ENCODE data around the gene ECSCR. TPM values are rescaled to one million over a fixed set of nuclear protein-coding genes. Genes with fewer than 3 reads are reported as not detected.

ECSCR gene
- total RNA-seq, 2 experiments from 2014 or later = not detected

- POLR2A ChIA-PET = interaction anchor here (0.9 to 1.8 kb wide), 4 partner anchors 21 to 37 kb away, joined by 4 to 9 read pairs (median 6); partner anchors contain the start of gene DNAJC18
- peak overlapping the region in 1 of 2 donors; percentile 7 for H3K27ac ChIP-seq (ENCODE audit: low read depth in 1 of 2, low read length in 2 of 2)
- no peak overlapping the region for H3K4me3 ChIP-seq (ENCODE audit: low read length)
- peaks cover 53% of the 10 kb centered on the region for H3K36me3 Mint-ChIP-seq (ENCODE audit: low read depth)
- H3K27ac Mint-ChIP-seq = peak overlapping the region; percentile 92
- ATAC-seq (ENCODE audit: poor library complexity) (no peak), DNase-seq (no peak)
- TF ChIP-seq, protein P1, sequence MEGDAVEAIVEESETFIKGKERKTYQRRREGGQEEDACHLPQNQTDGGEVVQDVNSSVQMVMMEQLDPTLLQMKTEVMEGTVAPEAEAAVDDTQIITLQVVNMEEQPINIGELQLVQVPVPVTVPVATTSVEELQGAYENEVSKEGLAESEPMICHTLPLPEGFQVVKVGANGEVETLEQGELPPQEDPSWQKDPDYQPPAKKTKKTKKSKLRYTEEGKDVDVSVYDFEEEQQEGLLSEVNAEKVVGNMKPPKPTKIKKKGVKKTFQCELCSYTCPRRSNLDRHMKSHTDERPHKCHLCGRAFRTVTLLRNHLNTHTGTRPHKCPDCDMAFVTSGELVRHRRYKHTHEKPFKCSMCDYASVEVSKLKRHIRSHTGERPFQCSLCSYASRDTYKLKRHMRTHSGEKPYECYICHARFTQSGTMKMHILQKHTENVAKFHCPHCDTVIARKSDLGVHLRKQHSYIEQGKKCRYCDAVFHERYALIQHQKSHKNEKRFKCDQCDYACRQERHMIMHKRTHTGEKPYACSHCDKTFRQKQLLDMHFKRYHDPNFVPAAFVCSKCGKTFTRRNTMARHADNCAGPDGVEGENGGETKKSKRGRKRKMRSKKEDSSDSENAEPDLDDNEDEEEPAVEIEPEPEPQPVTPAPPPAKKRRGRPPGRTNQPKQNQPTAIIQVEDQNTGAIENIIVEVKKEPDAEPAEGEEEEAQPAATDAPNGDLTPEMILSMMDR (IDR thresholded peaks at IDR 0.05) = no peak
- H3K27me3 ChIP-seq (ENCODE audit: control insufficient read depth in 1 of 2, insufficient read depth in 2 of 2, low read length in 2 of 2) = no peaks in the 10 kb centered on the region
- H3K4me1 ChIP-seq (ENCODE audit: insufficient read depth, low read length) = peaks cover 99% of the 10 kb centered on the region
- H3K9me3 ChIP-seq (ENCODE audit: control insufficient read depth in 1 of 2, insufficient read depth in 1 of 2, low read length in 2 of 2) = no peaks in the 10 kb centered on the region
- no peaks in the 10 kb centered on the region for H3K27me3 Mint-ChIP-seq
- intact Hi-C loops (cut with DNase I, micrococcal nuclease) = loop anchor here in 1 of 2 experiments (1.0 kb wide), 1 partner anchor 46 kb away; no protein-coding TSS in a partner anchor
- no peaks in the 10 kb centered on the region for H3K9me3 Mint-ChIP-seq
- CTCF ChIA-PET = interaction anchor here (0.7 to 1.4 kb wide), 2 partner anchors 32 to 54 kb away, joined by 3 read pairs; no protein-coding TSS in a partner anchor
- H3K4me1 Mint-ChIP-seq (ENCODE audit: low read depth) = peaks cover 82% of the 10 kb centered on the region
- H3K4me3 Mint-ChIP-seq = peak overlapping the region; percentile 81
- H3K36me3 ChIP-seq (ENCODE audit: insufficient read depth, low read length) = peaks cover 62% of the 10 kb centered on the region
These were observed 13.5 kb upstream of the ECSCR start for GRCh38 chr5:139475865-139476617.

DNA sequence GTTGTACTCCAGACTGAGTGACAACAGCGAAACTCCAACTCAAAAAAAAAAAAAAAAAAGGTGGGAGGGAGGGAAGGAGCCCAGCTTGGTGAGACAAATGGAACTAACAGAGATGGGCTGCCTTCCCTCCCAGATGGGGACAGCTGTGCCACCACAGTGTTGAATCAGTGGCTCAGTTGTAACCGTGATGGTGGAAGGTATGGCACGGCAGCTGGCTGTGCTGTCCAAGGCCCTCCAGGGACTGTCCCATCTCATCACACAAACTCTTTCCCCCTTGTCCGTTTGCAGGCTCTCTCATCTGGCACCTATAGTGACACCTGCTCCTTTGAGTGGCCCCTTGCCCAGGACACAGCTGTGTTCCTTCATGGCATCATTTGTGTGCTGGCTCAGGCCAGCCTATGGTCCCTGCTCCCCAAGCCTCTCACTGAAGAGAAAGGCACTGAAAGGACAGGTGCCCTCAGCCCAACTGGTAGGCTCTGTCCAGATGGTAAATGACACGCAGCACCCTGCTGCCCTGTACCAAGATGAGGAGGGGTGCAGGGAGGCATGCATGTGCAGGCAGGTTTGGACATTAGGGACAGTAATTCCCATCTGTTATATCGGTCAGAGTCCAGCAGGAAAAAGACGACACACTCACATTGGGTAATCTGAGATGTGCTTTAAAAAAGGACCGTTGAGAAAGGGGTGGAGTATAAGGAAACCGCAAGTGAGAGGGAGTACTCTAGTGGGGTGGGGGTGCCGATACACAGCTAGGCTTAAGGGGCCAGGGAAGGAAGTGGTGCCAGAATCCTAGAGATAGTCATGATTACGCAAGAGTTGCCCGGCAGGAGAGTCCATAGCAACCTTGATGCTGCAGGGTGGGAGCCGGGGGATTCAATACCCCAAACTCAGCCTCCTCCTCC, 12.6 kb upstream of the ECSCR start:
- Histone ChIP-seq H3K27ac (ENCODE audit: low read depth in 1 of 2, low read length in 2 of 2) (peak overlapping the region in 1 of 2 donors; percentile 32), H3K36me3 (ENCODE audit: insufficient read depth, low read length) (peaks cover 54% of the 10 kb centered on the region), H3K4me1 (ENCODE audit: insufficient read depth, low read length) (peaks cover 98% of the 10 kb centered on the region), H3K9me3 (ENCODE audit: control insufficient read depth in 1 of 2, insufficient read depth in 1 of 2, low read length in 2 of 2) (no peaks in the 10 kb centered on the region), H3K4me3 (ENCODE audit: low read length) (peak overlapping the region; percentile 7), H3K27me3 (ENCODE audit: control insufficient read depth in 1 of 2, insufficient read depth in 2 of 2, low read length in 2 of 2) (no peaks in the 10 kb centered on the region)
- Mint-ChIP-seq H3K27me3 (no peaks in the 10 kb centered on the region), H3K4me1 (ENCODE audit: low read depth) (peaks cover 82% of the 10 kb centered on the region), H3K36me3 (ENCODE audit: low read depth) (peaks cover 44% of the 10 kb centered on the region), H3K9me3 (no peaks in the 10 kb centered on the region), H3K4me3 (peak overlapping the region; percentile 81), H3K27ac (peak overlapping the region; percentile 92)
- ATAC-seq (ENCODE audit: poor library complexity) (peak; percentile 65), DNase-seq (peak in 5 of 14 experiments; percentile 24 to 75 (median 55))
- TF ChIP-seq, protein P1 (IDR thresholded peaks at IDR 0.05) = no peak
- CTCF ChIA-PET = interaction anchor here (1.3 to 1.4 kb wide), 2 partner anchors 13 to 53 kb away, joined by 3 read pairs; partner anchors contain the start of gene ECSCR
- POLR2A ChIA-PET = interaction anchor here (0.7 to 1.8 kb wide), 4 partner anchors 20 to 93 kb away, joined by 3 to 9 read pairs (median 6); partner anchors contain the start of gene DNAJC18
- intact Hi-C loops (cut with DNase I, micrococcal nuclease) = loop anchor here (1.0 to 5.0 kb wide), 4 partner anchors 37 to 53 kb away; partner anchors contain the start of gene DNAJC18 (in 1 of the 2)

- H3K4me1 ChIP-seq (ENCODE audit: insufficient read depth, low read length) = peaks cover 98% of the 10 kb centered on the region
- peaks cover 39% of the 10 kb centered on the region for H3K36me3 ChIP-seq (ENCODE audit: insufficient read depth, low read length)
- peak overlapping the region; percentile 45 for H3K4me3 Mint-ChIP-seq
- ATAC-seq (ENCODE audit: poor library complexity) = no peak
- no peaks in the 10 kb centered on the region for H3K27me3 ChIP-seq (ENCODE audit: control insufficient read depth in 1 of 2, insufficient read depth in 2 of 2, low read length in 2 of 2)
- H3K9me3 Mint-ChIP-seq = no peaks in the 10 kb centered on the region
- TF ChIP-seq, protein P1 (IDR thresholded peaks at IDR 0.05) = no peak
- intact Hi-C loops (cut with DNase I, micrococcal nuclease) = loop anchor here (5.0 kb wide), 3 partner anchors 36 to 51 kb away; partner anchors contain the start of gene DNAJC18 (in 1 of the 2)
- H3K27ac Mint-ChIP-seq = peak overlapping the region; percentile 92
- no peaks in the 10 kb centered on the region for H3K9me3 ChIP-seq (ENCODE audit: control insufficient read depth in 1 of 2, insufficient read depth in 1 of 2, low read length in 2 of 2)
- ChIA-PET CTCF (interaction anchor here (0.9 to 1.5 kb wide), 3 partner anchors 30 to 51 kb away, joined by 3 read pairs; no protein-coding TSS in a partner anchor), POLR2A (interaction anchor here (0.7 to 2.7 kb wide), 5 partner anchors 9 to 88 kb away, joined by 3 to 26 read pairs (median 6); partner anchors contain the start of genes DNAJC18, STING1 and UBE2D2)
- H3K27ac ChIP-seq (ENCODE audit: low read depth in 1 of 2, low read length in 2 of 2) = peak overlapping the region in 1 of 2 donors; percentile 65
- DNase-seq = no peak
- peaks cover 35% of the 10 kb centered on the region for H3K36me3 Mint-ChIP-seq (ENCODE audit: low read depth)
- H3K27me3 Mint-ChIP-seq = no peaks in the 10 kb centered on the region
- no peak overlapping the region for H3K4me3 ChIP-seq (ENCODE audit: low read length)
- H3K4me1 Mint-ChIP-seq (ENCODE audit: low read depth) = peaks cover 88% of the 10 kb centered on the region
These were observed 11.0 kb upstream of the ECSCR start for GRCh38 chr5:139473565-139473964.

Measured in CD4-positive, alpha-beta T cell (primary cell).